Keratinocyte (primary cell): ENCODE measurements around the gene LRRN3. TPM values are rescaled to one million over a fixed set of nuclear protein-coding genes. Genes with fewer than 3 reads are reported as not detected.

Source experiments
- DNase-seq: peaks from one replicate; pipeline ENCODE4 v3.0.0-alpha.2; 2011; ENCODE audit warnings: low read depth, missing footprints, low spot score
- FAIRE-seq: peaks from 2 replicates; lab custom pipeline; 2011; peaks lifted over from hg19 to GRCh38; lab: Jason Lieb, UNC
- H2AFZ ChIP-seq: 2 replicates; pipeline ENCODE4 v1.6.0; 2012; ENCODE audit warnings: low read length, control low read depth, inconsistent platforms; ENCODE audit not compliant: control insufficient read depth
- H3K27ac ChIP-seq: 2 replicates; pipeline ENCODE4 v1.5.1; 2011; ENCODE audit warnings: low read length; ENCODE audit not compliant: control insufficient read depth, insufficient read depth
- H3K27me3 ChIP-seq: 3 replicates; pipeline ENCODE4 v1.6.0; 2011; ENCODE audit warnings: low read length; ENCODE audit not compliant: control insufficient read depth, insufficient read depth; ENCODE audit errors: extremely low read depth
- H3K36me3 ChIP-seq, 2 experiments: 2 replicates in 1 of 2; 3 replicates in 1 of 2; pipeline ENCODE4 v1.5.1; 2011; ENCODE audit warnings: low read length in 2 of 2, mild to moderate bottlenecking in 1 of 2; ENCODE audit not compliant: control insufficient read depth in 2 of 2, insufficient read depth in 2 of 2; ENCODE audit errors: extremely low read depth in 1 of 2
- H3K4me1 ChIP-seq: 3 replicates; pipeline ENCODE4 v1.5.1; 2011; ENCODE audit warnings: low read length; ENCODE audit not compliant: control insufficient read depth, insufficient read depth; ENCODE audit errors: extremely low read depth
- H3K4me2 ChIP-seq: 3 replicates; pipeline ENCODE4 v1.6.0; 2011; ENCODE audit warnings: low read depth, low read length; ENCODE audit not compliant: control insufficient read depth, insufficient read depth; ENCODE audit errors: extremely low read depth
- H3K4me3 ChIP-seq, 3 experiments: fragments of 200-600 bp in 1 of 3; sonication (generic) in 1 of 3; 2 replicates in 2 of 3; 3 replicates in 1 of 3; pipeline ENCODE4 v1.5.1; 2011 to 2016; ENCODE audit warnings: low read length in 3 of 3, mild to moderate bottlenecking in 3 of 3, control low read depth in 2 of 3, inconsistent platforms in 1 of 3, low read depth in 1 of 3, mixed read lengths in 1 of 3, mixed run types in 1 of 3, moderate library complexity in 1 of 3; ENCODE audit not compliant: control insufficient read depth in 2 of 3, insufficient read depth in 2 of 3; ENCODE audit errors: extremely low read depth in 1 of 3
- H3K79me2 ChIP-seq: 2 replicates; pipeline ENCODE4 v1.6.0; 2012; ENCODE audit warnings: low read length; ENCODE audit not compliant: control insufficient read depth, insufficient read depth
- H3K9ac ChIP-seq: 3 replicates; pipeline ENCODE4 v1.6.0; 2011; ENCODE audit warnings: low read length; ENCODE audit not compliant: control insufficient read depth, insufficient read depth; ENCODE audit errors: extremely low read depth
- H3K9me1 ChIP-seq: 3 replicates; pipeline ENCODE4 v1.6.0; 2011; ENCODE audit warnings: low read length; ENCODE audit not compliant: control insufficient read depth, insufficient read depth; ENCODE audit errors: extremely low read depth
- H3K9me3 ChIP-seq: 2 replicates; pipeline ENCODE4 v1.5.1; 2012; ENCODE audit warnings: low read depth, low read length; ENCODE audit not compliant: control insufficient read depth
- H4K20me1 ChIP-seq: 3 replicates; pipeline ENCODE4 v1.6.0; 2011; ENCODE audit warnings: low read length; ENCODE audit not compliant: control insufficient read depth, insufficient read depth; ENCODE audit errors: extremely low read depth
- EZH2 ChIP-seq: IDR thresholded peaks from one replicate; pipeline ENCODE4 v1.6.1; 2012; ENCODE audit warnings: inconsistent platforms, mild to moderate bottlenecking, low read length, moderate library complexity
- dilution Hi-C: fragments of 300-500 bp; cut with MboI; formaldehyde crosslinking; loops from one replicate; pipeline ENCODE4 v1.7.0; 2020; ENCODE audit warnings: low sequenced_read_pairs; ENCODE audit not compliant: extremely low pct_ligation_motif_present
- polyA plus RNA-seq, 5 experiments: library from polyadenylated mRNA; depleted of rRNA in 3 of 5; stranded (reverse) in 3 of 5; stranded (forward) in 1 of 5; unstranded in 1 of 5; fragments of >200 nt; gene quantifications; 1 replicate in 1 of 5; 2 replicates in 3 of 5; 3 replicates in 1 of 5; pipeline versions ENCODE4 v1.2.1 to v1.2.3, GENCODE V29; 2011 to 2012; ENCODE audit warnings: missing spikeins in 2 of 5, low read depth in 1 of 5, low replicate concordance in 1 of 5
- TF ChIP-seq, protein P1 (sequence below), 3 experiments: IDR thresholded peaks in 1 of 3; conservative IDR thresholded peaks in 1 of 3; optimal IDR thresholded peaks in 1 of 3; 2 replicates in 2 of 3; 3 replicates in 1 of 3; pipeline versions ENCODE3 to v1.5.1; 2011; ENCODE audit warnings: low read length in 3 of 3, mild to moderate bottlenecking in 3 of 3, moderate library complexity in 2 of 3, control low read depth in 1 of 3, inconsistent platforms in 1 of 3; ENCODE audit not compliant: insufficient read depth in 2 of 3; ENCODE audit errors: extremely low read depth in 1 of 3

Gene LRRN3
- polyA plus RNA-seq, 1 donor (not counting 4 experiments of a cell fraction or from before 2014, with no cell fraction given), result not detected

DNA sequence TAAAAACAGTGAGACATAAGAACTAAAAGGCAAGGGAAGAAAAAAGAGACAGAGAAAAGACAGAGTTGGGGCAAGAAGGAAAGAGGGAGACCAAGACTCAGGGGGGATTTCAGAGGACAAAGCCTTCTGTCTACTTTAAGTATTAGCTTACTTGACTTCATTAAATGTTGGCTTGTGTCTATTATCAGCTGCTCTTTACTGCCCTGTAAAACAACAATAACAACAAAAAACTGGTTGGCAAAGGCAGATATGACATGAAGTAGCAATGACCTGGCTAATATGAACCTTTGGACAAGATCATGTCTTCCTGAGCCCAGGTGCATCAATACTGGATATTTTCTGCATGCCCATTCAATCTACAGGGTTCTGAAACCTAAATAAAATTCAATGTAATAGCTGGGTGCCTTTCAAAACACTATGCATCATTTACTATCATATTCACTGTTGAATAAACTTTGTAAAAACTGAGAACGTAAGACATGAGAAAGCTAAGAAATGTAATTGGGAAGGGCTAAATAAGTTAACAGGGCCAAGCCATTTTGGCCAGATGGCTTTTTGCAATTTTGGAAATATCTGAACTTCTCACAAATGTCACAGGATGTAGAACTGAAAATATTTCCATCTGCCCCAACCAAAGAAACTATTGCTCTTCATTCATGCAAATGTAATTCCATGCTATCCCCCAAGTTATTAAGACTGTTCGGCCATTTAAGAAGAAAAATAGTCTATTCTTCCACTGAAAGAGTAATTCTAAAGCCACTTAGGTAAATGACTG lies 49.4 kb downstream of the LRRN3 start:
- DNase-seq, result no peak
- no peak overlapping the region for H3K9ac ChIP-seq
- no peaks in the 10 kb centered on the region for H3K9me3 ChIP-seq
- H3K4me1 ChIP-seq, result peaks cover 11% of the 10 kb centered on the region
- no peak overlapping the region for H2AFZ ChIP-seq
- no peak overlapping the region for H3K4me3 ChIP-seq
- dilution Hi-C loops, result no loop called here
- no peaks in the 10 kb centered on the region for H4K20me1 ChIP-seq
- H3K27ac ChIP-seq, result no peak overlapping the region
- no peaks in the 10 kb centered on the region for H3K36me3 ChIP-seq
- H3K4me2 ChIP-seq, result no peak overlapping the region
- no peaks in the 10 kb centered on the region for H3K27me3 ChIP-seq
- no peaks in the 10 kb centered on the region for H3K9me1 ChIP-seq
- H3K79me2 ChIP-seq, result no peaks in the 10 kb centered on the region
- FAIRE-seq, result no peak
- TF ChIP-seq, protein P1, sequence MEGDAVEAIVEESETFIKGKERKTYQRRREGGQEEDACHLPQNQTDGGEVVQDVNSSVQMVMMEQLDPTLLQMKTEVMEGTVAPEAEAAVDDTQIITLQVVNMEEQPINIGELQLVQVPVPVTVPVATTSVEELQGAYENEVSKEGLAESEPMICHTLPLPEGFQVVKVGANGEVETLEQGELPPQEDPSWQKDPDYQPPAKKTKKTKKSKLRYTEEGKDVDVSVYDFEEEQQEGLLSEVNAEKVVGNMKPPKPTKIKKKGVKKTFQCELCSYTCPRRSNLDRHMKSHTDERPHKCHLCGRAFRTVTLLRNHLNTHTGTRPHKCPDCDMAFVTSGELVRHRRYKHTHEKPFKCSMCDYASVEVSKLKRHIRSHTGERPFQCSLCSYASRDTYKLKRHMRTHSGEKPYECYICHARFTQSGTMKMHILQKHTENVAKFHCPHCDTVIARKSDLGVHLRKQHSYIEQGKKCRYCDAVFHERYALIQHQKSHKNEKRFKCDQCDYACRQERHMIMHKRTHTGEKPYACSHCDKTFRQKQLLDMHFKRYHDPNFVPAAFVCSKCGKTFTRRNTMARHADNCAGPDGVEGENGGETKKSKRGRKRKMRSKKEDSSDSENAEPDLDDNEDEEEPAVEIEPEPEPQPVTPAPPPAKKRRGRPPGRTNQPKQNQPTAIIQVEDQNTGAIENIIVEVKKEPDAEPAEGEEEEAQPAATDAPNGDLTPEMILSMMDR (optimal IDR thresholded peaks at IDR 0.05 in 1 of 3, IDR thresholded peaks at IDR 0.05 in 1 of 3, conservative IDR thresholded peaks at IDR 0.05 in 1 of 3; ENCODE audit: extremely low read depth in 1 of 3, insufficient read depth in 2 of 3, low read length in 3 of 3), result no peak
- no peak for TF ChIP-seq EZH2

DNA sequence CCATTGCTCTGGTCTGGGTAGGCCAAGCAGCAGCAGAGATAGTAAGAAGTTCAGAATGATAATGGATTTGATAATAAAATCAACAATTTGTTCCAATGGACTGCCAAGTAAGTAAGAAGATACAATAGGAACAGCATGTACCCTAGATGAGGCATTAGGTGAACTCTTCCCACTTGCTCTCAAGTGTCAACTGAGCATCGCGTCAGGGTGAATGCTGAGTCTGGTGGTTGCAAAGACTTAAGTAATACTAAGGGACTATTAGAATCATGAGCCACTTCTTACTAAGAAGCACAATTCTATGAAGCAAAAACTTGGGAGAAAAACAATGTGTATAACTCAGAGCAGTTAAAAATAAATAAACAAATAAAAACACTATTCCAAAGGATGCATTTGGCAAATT lies 54.5 kb downstream of the LRRN3 start:
- Histone ChIP-seq H3K36me3 (no peaks in the 10 kb centered on the region), H2AFZ (no peak overlapping the region), H4K20me1 (no peaks in the 10 kb centered on the region), H3K4me2 (no peak overlapping the region), H3K4me1 (no peaks in the 10 kb centered on the region), H3K27me3 (no peaks in the 10 kb centered on the region), H3K79me2 (no peaks in the 10 kb centered on the region), H3K9ac (no peak overlapping the region), H3K9me3 (no peaks in the 10 kb centered on the region), H3K4me3 (no peak overlapping the region), H3K9me1 (no peaks in the 10 kb centered on the region), H3K27ac (no peak overlapping the region)
- no peak for TF ChIP-seq EZH2
- TF ChIP-seq, protein P1 (optimal IDR thresholded peaks at IDR 0.05 in 1 of 3, IDR thresholded peaks at IDR 0.05 in 1 of 3, conservative IDR thresholded peaks at IDR 0.05 in 1 of 3; ENCODE audit: extremely low read depth in 1 of 3, insufficient read depth in 2 of 3, low read length in 3 of 3), result no peak
- dilution Hi-C loops, result no loop called here
- DNase-seq (no peak), FAIRE-seq (no peak)
